Measurements from ENCODE around the gene WAPL. TPM values are rescaled to one million over a fixed set of nuclear protein-coding genes. Genes with fewer than 3 reads are reported as not detected.

WAPL gene
- total RNA-seq, 1 experiment from 2014 or later = 24.5 TPM

GRCh38 chr10:86434656-86435055 lies 86.9 kb downstream of the WAPL start:
- H2AFZ ChIP-seq (ENCODE audit: low read length) = no peak overlapping the region
- H3K9me2 ChIP-seq (replicated peaks; ENCODE audit: low read length) = no peaks in the 10 kb centered on the region
- ChIA-PET POLR2A (ENCODE audit: unreplicated experiment) (no interaction called here), CTCF (no interaction called here)
- H3K36me3 ChIP-seq (ENCODE audit: low read depth, low read length) = peaks cover 26% of the 10 kb centered on the region
- no peak overlapping the region for H3K4me2 ChIP-seq (ENCODE audit: low read length)
- no peaks in the 10 kb centered on the region for H3K9me3 ChIP-seq (ENCODE audit: low read length)
- no peaks in the 10 kb centered on the region for H3K79me2 ChIP-seq (ENCODE audit: low read length)
- H3K4me1 ChIP-seq (ENCODE audit: insufficient read depth, low read length) = no peaks in the 10 kb centered on the region
- no peak overlapping the region for H3K4me3 ChIP-seq (ENCODE audit: low read length)
- no peaks in the 10 kb centered on the region for H3F3A ChIP-seq (ENCODE audit: low read length, unreplicated experiment)
- ATAC-seq = no peak
- no peak overlapping the region for H3K9ac ChIP-seq (ENCODE audit: low read length)
- H3K27ac ChIP-seq (ENCODE audit: low read length) = no peak overlapping the region
- intact Hi-C loops (cut with micrococcal nuclease) = no loop called here
- H4K20me1 ChIP-seq (ENCODE audit: low read length) = no peaks in the 10 kb centered on the region
- no peak for DNase-seq
- no TSS peak for BruUV-seq (replicated peaks)
- H3K27me3 ChIP-seq (ENCODE audit: low read length) = no peaks in the 10 kb centered on the region
- TF ChIP-seq EZH2 (IDR thresholded peaks at IDR 0.05; ENCODE audit: low read length, unreplicated experiment) (no peak), EZH2phosphoT487 (IDR thresholded peaks at IDR 0.05; ENCODE audit: borderline replicate concordance, low read length) (no peak), CTCF (conservative IDR thresholded peaks at IDR 0.05; ENCODE audit: low read depth, low read length) (no peak)

GRCh38 chr10:86423739-86424138 lies 97.9 kb downstream of the WAPL start:
- ChIA-PET CTCF (no interaction called here), POLR2A (ENCODE audit: unreplicated experiment) (no interaction called here)
- no peak for ATAC-seq

GRCh38 chr10:86419101-86419500 lies 102.5 kb downstream of the WAPL start:
- CTCF ChIA-PET = no interaction called here

More at GRCh38 chr10:86423739-86424138, 97.9 kb downstream of the WAPL start:
- Histone ChIP-seq H3K9me2 (replicated peaks; ENCODE audit: low read length) (no peaks in the 10 kb centered on the region), H3K27ac (ENCODE audit: low read length) (no peak overlapping the region), H3K36me3 (ENCODE audit: low read depth, low read length) (no peaks in the 10 kb centered on the region), H3K4me2 (ENCODE audit: low read length) (no peak overlapping the region), H3F3A (ENCODE audit: low read length, unreplicated experiment) (no peaks in the 10 kb centered on the region), H3K4me3 (ENCODE audit: low read length) (no peak overlapping the region), H2AFZ (ENCODE audit: low read length) (no peak overlapping the region), H3K9me3 (ENCODE audit: low read length) (no peaks in the 10 kb centered on the region), H3K27me3 (ENCODE audit: low read length) (no peaks in the 10 kb centered on the region), H4K20me1 (ENCODE audit: low read length) (no peaks in the 10 kb centered on the region), H3K9ac (ENCODE audit: low read length) (no peak overlapping the region), H3K79me2 (ENCODE audit: low read length) (no peaks in the 10 kb centered on the region), H3K4me1 (ENCODE audit: insufficient read depth, low read length) (no peaks in the 10 kb centered on the region)
- intact Hi-C loops (cut with micrococcal nuclease) = no loop called here
- no TSS peak for BruUV-seq (replicated peaks)
- TF ChIP-seq EZH2 (IDR thresholded peaks at IDR 0.05; ENCODE audit: low read length, unreplicated experiment) (no peak), CTCF (conservative IDR thresholded peaks at IDR 0.05; ENCODE audit: low read depth, low read length) (no peak), EZH2phosphoT487 (IDR thresholded peaks at IDR 0.05; ENCODE audit: borderline replicate concordance, low read length) (no peak)
- DNase-seq = no peak

More at GRCh38 chr10:86419101-86419500, 102.5 kb downstream of the WAPL start:
- POLR2A ChIA-PET (ENCODE audit: unreplicated experiment) = no interaction called here
- Histone ChIP-seq H3K4me3 (ENCODE audit: low read length) (no peak overlapping the region), H3K9me2 (replicated peaks; ENCODE audit: low read length) (no peaks in the 10 kb centered on the region), H3K4me1 (ENCODE audit: insufficient read depth, low read length) (no peaks in the 10 kb centered on the region), H3K79me2 (ENCODE audit: low read length) (no peaks in the 10 kb centered on the region), H3K36me3 (ENCODE audit: low read depth, low read length) (no peaks in the 10 kb centered on the region), H2AFZ (ENCODE audit: low read length) (no peak overlapping the region), H4K20me1 (ENCODE audit: low read length) (no peaks in the 10 kb centered on the region), H3K4me2 (ENCODE audit: low read length) (no peak overlapping the region), H3K27ac (ENCODE audit: low read length) (no peak overlapping the region), H3F3A (ENCODE audit: low read length, unreplicated experiment) (no peaks in the 10 kb centered on the region), H3K9ac (ENCODE audit: low read length) (no peak overlapping the region), H3K9me3 (ENCODE audit: low read length) (no peaks in the 10 kb centered on the region), H3K27me3 (ENCODE audit: low read length) (no peaks in the 10 kb centered on the region)
- no peak for DNase-seq
- no peak for TF ChIP-seq EZH2 (IDR thresholded peaks at IDR 0.05; ENCODE audit: low read length, unreplicated experiment)
- TF ChIP-seq CTCF (conservative IDR thresholded peaks at IDR 0.05; ENCODE audit: low read depth, low read length) = no peak
- TF ChIP-seq EZH2phosphoT487 (IDR thresholded peaks at IDR 0.05; ENCODE audit: borderline replicate concordance, low read length) = no peak
- intact Hi-C loops (cut with micrococcal nuclease) = no loop called here
- no peak for ATAC-seq
- BruUV-seq (replicated peaks) = no TSS peak

Measured in PC-3 (cell line).